GM19452 (cell line): ENCODE results near the gene ATP6V1B1.

Experiments used
- ATAC-seq: cut with Tn5 transposase; IDR thresholded peaks from one replicate; pipeline ENCODE4 v1.9.1; 2021; ENCODE audit not compliant: unreplicated experiment

ATP6V1B1 gene

DNA sequence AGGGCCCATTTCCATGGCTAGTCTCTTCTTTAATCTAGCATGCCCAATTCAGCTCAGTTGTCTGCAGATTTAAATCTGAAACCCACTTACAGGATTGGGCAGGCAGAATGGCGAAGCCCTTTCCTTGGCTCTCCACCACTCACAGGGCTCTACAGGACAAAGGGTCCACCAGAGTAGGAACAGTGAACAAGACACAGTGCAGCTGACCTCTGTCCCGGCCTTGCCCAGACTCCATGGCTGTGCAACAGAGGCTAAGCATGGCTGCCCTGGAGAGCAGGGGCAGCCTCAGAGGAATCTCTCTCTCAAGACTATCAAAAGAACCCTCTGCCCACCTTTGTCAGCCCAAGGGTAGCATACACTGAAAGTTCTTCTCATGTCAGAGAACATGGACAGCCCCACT lies 9.7 kb upstream of the ATP6V1B1 start:
- ATAC-seq, result no peak

DNA sequence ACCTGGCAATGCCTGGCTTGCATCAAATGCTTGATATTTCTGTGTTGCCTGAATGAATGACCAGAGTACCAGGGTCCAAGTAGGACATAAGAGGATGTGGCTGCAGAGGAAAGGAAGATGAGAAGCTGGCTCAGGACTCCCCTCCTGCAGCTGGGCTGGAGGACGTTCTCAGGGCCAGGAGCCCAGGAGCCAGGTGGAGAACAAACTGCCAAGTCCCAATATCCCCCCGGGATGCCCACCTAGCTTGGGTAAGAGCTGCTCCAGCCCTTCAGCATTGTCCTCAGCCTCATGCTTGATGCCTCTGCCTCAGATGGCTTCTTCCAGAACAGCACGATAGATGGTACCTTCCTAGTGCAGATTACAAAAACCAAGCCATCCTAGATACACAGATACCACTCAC lies 8.6 kb upstream of the ATP6V1B1 start:
- no peak for ATAC-seq

DNA sequence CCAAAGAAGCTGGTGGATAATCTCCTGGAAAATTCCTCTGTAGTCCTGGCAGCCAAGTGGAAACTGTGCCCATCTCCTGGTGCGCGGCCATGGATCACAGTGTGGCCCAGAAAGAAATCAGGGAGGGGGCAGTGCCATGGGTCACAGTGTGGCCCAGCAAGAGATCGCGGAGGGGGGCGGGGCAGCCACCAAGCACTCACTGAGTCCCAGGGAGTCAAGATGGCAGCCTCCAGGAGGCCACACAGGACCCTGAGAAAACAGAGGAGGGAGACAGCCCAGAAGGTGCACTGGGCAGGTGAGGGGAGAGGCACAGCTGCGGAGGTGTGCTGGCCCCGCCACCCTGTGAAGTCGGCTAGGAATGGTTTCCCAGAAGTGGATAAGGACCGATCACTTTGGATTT lies 8.1 kb upstream of the ATP6V1B1 start:
- no peak for ATAC-seq

DNA sequence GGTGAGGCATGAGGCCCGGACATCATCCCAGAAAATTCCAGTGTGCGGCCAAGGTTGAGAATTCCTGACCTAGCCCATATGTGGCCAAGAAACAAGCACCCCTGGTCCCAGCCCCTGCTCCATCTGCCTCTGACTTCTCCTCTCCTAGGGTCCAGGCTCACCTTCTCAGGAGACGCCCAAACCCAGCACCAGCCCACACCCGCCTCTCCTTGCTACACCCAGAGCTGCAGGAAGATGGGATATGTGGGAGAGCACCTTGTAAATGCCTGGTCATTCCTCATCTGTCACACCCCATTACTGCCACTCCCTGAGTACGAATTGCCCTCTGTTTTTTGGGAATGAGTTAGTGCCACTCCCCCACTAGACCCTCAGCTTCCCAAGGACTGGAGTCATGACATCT lies 7.3 kb upstream of the ATP6V1B1 start:
- no peak for ATAC-seq

DNA sequence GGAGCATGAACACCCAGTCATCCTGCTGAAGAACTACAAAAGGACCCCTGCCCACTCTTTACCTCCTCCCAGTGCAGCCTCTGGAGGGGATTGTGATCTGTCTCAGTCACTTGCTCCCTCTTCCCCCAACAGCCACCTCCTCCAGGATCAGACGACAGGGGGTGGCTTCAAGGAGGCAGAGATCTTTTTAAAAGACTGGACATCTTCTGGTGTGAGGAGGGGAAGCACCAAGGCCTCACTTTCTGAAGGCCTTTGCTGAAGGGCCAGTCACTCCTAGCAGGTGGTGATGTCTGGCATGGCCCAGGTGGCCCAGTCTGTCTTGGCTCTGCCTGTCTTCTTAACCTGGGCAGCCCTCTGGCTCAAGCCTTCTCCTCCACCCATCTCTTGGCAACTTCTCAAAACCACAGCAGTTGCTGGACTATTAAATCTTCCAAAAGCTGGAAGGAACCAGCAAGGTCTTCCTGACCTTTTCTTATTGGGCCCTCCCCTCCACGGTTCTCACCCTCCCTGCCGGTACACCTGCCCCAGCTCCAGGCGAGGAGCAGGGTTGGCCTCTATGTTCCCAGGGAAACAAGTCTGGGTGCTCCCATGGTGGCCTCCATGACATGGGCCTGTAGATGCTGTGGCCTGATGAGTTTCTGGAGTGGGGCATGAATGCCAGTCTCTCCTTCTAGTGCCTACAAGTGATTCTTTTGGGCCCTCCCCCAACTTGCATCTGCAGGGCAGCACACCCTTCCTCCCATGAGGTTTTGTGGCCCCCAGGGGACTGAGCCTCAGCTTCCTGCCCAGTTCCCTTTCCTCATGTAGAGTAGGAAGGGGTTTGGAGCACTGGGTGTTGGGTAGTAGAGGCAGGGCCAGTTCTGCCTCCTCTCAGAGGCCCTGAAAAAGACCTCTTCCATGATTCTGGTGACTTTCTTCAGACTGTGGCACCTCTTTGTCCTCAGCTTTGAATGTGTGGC lies 5.0 kb upstream of the ATP6V1B1 start:
- ATAC-seq, result no peak

DNA sequence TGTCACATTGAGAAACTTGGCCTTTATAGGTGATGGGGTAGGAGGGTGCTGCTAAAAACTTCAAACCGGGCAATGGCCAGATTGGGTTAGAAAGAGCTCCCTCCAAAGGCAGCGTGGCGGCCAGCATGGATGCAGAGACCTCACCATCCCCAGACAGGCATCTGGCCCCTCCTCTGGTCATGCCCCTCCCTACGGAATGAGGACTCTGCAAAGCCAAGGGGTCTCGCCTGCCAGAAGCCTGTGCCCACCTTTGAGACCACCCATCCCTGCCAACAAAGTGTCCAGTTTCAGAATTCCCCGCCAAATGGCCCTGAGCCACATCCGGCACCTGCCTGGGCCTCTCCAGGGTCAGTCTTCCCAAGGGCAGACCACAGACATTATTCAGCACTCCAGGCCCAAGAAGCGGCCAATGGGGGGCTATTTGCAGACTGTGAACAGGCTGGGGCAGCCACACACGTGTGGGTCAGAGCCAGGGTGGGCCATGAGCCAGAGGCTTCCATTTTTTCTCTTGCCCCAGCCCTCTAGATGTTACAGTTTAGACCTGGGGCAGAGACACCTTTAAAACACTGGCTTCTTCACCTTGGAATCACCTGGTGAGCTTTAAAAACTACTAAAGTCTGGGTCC lies 4.2 kb upstream of the ATP6V1B1 start:
- no peak for ATAC-seq

DNA sequence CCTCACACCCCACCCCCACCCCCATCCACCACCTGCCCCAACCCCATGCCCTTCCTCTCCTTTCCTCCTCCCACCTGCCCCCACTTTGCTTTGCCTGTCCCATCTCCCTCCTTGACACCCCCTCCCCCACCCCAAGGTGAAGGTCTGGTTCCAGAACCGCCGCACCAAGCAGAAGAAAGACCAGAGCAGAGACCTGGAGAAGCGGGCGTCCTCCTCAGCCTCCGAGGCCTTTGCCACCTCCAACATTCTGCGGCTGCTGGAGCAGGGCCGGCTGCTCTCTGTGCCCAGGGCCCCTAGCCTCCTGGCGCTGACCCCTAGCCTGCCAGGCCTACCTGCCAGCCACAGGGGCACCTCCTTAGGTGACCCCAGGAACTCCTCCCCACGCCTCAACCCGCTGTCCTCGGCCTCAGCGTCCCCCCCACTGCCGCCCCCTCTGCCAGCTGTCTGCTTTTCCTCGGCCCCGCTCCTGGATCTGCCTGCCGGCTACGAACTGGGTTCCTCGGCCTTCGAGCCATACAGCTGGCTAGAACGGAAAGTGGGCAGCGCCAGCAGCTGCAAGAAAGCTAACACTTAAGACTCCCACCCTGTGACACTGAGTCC lies 3.0 kb upstream of the ATP6V1B1 start:
- no peak for ATAC-seq

DNA sequence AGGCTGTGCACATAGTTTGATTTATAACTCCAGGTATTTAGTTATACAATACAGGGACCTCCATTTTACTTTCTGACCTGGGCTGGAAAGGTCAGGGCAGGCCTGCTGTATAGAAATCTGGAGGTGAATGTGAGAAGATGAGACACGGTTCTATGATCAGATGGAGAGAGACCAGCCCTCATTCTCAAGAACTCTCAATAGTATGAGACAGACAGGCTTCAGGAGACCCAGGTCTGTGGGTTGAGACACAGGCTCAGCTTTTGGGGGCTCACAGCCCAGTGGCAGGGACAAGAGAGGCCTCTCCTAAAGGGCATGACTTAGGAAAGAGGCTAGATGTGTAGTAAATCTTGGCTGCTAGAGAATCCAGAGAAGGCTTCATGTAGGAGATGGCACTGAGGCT lies 719 bp upstream of the ATP6V1B1 start:
- ATAC-seq, result no peak

DNA sequence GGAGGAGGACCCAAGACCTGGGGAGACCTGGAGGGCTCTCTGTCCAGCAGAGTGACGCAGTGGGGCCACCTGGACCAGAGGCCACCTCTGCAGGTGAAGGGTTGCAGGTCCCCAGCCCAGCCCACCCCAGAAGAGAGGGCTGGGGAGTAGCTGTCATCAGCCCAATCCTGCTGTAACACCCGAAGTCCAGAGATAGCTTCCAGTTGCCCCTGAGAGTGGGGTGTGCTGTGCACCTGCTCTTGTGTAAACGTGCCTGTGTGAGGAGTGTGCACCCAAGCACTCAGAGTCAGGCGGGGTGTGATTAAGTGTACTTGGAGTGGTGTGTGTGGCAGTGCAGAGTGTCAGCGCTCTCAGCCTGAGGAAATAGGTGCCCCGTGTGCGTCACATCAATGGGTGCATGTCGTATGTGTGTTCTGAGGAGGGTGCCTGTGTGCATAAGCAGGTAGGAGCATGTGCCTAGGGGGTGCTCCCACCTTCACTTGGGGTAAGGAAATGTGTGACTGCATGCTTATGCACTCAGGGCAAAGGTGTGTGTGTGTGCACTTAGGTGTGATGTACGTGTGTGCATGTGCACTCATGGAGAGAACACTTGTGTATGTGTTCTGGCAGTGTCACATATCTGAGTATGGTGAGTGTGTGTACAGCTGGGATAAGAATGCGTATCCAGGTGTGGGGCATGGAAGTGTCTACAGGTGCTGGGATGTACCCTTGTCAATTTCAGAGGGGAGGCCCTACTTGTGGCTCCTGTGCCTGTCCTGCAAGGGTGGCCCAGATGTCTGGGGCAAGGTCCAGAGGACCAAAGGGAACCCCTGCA lies 672 bp downstream of the ATP6V1B1 start:
- no peak for ATAC-seq

DNA sequence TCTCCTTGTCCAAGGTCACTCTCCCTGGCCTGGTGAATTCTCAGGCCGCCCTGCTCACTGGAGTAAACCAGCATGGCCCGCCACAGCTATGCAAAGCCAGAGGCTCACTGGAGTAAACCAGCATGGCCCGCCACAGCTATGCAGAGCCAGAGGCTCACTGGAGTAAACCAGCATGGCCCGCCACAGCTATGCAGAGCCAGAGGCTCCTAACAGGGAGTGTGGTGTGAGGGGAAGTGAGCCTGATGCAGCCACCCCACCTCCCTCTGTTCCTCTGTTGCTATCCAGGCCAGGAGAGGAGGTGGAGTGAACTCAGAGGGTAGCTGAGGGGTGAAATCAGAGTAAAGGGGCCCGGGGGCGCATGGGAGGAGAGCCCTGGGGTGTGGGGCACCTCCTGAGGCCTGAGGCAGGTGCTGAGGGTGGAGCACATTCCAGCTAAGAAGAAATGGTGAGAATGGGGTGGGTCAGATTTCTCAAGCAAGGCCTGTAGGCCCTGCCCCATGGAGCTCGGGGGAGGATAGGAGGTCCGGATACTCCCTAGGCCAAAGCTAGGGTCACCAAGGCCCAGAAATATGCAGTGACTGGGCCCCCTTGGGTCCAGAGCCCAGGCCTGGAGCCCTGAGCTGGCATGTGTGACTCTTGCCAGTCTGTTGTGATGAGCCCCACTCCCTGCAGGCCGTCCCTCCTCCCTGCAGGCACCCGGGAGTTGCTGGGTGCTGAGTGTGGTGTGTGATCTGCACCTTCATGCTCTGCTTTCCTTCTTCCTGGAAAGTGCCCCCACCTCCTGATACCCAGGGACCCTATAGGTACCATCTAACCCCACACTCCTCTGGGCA lies 1.5 kb downstream of the ATP6V1B1 start:
- ATAC-seq, result no peak

DNA sequence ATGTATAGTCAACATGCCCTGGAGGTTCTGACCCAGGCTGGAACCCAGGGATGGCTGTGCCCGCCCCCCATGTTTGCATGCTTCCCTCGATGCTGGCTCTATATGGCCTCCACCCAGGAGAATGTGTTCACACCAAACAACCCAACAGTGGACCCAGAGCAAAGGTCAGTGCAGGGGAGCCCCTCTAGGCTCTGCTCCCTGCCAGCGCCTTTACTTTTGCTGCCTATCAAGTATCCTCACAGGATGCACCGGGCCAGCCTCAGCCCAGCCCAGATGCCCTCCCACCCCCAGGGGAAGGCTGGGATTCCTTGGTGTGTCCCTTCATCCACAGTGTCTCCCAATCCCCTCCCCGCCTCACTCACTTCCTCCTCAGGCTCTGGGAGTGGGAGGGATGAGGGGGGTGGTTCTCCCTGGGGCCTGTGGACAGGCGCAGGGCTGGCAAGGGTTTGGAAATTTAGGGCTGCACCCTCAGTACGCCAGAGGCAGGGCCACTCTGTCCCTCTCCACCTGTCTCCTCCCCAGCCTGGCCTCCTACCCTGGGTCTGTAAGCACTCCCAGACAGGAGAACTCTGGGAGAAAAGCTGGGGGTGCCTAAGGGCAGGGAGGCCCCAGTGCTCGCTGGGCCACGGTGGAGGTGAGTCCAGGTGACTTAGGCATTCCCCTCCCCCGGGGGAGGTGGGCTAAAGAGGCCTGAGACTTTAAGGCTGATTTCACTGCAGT lies 2.3 kb downstream of the ATP6V1B1 start:
- no peak for ATAC-seq

DNA sequence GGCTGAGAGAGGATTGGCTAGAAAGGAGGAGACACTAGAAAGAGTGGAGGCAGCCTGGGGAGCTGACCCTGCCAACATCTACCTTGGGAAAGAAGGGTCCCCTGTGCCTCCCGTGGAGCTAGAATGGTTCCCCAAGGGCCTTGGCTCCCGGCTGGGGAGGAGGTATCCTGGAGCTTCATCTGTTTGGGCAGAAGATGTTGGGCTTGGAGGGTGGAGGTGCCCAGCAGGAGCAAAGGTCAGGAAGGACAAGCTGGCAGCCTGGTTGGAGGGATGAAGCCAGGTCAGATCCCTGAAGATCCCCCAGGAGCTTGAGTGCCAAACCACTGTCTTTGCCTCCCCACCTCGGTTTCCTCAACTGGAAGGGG lies 2.9 kb downstream of the ATP6V1B1 start:
- no peak for ATAC-seq

DNA sequence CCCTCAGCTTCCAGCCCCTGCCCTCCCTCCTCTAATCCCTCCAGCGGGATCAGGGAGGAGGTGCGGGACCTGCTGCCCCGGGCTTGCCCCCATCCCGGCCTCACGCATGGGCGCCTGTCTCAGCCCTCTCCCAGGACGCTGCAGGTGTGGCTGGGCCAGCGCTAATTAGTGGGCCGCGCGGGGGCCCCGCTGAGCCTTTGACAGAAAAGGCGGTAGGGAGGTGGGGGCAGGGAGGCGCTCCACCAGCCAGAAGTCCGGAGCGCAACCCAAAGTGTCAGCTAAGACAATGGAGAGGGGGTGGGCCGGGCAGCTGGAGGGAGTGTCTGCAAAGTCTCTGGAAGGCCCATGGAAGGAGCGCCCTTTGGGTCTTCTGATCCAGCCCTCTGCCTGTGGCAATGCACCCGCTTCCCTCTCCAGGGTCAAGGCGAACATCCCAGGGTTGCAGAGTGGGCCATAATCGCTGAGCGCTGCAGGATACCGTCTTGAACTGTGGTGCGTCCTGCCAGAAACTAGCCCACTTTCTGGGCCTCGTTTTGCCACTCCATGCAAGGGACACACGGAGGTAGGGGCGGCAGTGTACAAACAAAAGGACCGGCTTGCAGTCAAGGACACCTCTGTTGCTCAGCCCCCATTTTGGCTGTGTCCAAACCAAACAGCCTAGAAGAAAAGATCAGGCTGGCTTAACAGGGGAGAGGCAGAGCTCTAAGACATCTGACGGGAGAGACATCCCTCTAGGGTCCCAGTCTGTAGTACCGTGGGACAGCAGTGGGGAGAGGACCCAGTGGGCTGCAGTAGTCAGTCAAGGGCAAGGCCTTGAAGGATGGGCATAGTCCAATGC lies 3.5 kb downstream of the ATP6V1B1 start:
- ATAC-seq, result no peak

DNA sequence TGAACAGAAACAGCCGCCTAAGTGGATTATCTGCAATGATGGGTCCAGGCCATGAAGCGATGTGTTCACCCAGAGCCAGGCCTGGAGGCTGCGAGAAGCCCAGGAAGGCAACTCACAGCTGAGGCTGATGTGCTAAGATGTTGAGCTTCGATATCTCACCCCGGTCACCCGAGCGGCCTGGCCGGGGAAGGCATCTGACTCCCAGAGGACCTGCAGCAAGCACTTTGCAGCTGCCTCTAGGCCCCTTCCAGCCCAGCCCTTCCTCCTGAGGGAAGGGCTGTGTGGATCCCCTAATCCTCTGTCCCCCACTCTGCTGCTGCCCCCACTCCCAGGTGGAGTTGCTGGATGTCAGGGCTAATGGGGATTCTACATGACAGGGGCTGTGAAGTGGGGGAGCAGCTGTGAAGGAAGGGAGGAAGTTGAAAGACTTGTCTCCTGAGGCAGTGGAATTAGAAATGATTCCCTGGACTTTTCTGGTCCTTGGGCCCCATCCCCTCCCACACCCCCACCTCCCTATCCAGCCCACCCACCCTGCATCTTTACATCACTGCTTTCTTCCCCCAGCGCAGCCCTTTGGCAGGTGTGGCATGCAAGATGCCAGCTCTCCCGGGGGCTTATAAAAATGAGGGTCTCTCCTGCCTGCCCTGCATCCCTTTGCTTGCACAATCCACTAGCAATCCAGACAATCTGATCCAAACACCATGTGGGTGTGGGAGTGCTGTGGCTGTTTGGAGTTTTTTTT lies 4.3 kb downstream of the ATP6V1B1 start:
- no peak for ATAC-seq

DNA sequence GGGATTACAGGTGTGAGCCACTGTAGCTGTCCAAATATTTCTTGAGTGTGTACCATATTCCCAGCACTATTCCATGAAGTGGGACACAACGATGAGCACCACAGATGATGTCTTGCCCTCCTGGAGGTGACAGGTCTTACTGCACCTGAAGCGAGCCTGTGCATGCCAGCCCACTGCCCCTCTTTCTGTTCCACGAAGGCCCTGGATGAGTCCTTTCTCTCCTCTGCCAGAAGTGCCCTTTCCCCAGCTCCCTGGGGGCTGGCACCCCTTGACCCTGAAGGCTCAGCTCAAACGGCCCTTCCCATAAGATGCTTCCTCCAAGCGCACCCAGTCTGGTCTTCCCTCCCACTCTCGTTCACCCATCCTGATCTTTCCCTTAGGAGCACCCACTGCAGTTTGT lies 5.5 kb downstream of the ATP6V1B1 start:
- ATAC-seq, result no peak

DNA sequence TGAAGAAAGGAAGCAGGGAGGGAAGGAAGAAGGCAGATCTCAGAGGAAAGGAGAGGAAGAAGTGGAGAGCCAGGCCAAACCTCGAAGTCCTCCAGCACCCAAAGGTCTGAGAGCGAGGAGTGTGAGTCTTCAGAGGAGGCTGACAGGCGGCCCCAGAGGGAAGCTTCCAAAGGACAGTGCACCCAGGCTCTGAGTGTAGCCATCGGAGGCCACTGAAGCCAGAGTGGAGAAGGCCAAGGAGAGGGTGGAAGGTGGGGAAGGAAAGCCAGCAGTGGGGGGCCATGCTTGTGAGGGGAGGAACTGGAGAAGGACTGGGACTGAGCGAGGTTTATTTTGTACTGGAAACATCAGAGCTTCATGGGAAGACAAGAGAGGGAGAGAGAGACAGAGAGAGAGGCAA lies 6.0 kb downstream of the ATP6V1B1 start:
- ATAC-seq, result no peak

DNA sequence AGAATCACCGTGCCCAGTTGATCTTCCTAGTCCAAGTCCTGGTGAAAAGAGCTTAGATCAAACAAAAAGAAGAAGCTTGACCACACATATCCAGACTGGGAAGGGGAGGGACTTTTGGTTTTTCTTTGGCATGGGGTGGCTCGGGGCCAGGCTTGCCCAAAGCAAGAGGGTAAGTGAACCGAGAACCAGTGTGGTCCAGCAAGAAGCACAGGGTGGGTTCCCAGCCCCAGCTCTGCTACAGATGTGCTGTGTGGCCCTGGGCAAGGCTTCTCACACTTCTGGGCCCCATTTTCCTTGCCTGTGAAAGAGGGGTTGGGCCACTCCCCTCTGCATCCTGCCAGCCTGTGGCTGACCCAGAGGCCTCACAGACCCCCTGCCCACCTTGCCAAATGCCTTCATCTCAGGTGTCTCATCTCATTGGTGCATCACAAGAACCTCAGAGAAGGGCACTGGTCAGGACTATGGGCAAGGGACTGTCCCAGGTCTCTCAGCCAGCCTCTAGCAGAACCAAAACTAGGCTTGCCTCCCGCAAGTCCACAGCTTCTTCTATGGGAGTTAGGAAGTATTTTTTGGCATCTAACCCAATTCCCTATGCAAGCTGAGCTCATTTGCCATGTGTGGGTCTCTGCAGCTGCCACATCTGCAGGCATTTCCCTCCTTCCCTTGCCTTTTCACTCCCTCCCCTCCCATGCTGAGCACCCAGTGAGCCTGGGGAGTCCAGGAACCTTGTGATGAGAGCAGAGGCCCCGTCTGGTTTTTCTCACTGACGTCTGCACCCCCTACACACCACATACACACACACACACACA lies 6.9 kb downstream of the ATP6V1B1 start:
- ATAC-seq, result no peak
